ENCODE data around the gene SCAF1.

SCAF1 gene

DNA sequence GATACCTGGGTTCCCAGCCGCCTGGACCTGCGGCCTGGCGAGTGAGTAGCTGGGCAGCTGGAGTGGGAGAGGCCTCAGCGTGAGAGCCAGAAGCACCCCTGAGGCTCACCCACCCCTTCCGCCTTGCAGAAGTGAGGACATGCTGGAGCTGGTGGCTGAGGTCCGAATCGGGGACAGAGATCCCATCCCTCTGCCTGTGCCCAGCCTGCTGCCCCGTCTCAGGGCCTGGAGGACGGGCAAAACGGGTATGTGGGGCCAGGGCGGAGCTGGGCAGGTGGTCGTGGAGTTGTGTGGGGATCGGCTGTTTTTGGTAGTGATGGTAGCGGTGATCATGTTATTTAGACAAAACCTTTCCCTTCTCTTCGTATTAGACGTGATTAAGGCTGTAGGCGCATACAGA is 4.6 kb downstream of the SCAF1 start:
- no peak for DNase-seq

DNA sequence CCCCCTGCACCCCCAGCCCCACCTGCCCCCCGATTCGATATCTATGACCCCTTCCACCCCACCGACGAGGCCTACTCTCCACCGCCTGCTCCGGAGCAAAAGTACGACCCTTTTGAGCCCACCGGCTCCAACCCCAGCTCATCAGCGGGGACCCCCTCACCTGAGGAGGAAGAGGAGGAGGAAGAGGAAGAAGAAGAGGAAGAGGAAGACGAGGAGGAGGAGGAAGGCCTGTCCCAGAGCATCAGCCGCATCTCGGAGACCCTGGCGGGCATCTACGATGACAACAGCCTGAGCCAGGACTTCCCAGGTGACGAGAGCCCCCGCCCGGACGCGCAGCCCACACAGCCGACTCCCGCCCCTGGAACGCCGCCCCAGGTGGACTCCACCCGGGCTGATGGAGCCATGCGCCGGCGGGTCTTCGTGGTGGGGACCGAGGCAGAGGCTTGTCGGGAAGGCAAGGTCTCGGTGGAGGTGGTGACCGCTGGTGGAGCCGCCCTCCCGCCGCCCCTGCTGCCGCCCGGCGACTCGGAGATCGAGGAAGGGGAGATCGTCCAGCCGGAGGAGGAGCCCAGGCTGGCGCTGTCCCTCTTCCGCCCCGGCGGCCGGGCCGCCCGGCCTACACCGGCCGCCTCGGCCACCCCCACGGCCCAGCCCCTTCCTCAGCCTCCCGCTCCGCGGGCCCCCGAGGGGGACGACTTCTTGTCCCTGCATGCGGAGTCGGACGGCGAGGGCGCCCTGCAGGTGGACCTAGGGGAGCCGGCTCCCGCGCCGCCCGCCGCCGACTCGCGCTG is 9.2 kb downstream of the SCAF1 start:
- DNase-seq: no peak

DNA sequence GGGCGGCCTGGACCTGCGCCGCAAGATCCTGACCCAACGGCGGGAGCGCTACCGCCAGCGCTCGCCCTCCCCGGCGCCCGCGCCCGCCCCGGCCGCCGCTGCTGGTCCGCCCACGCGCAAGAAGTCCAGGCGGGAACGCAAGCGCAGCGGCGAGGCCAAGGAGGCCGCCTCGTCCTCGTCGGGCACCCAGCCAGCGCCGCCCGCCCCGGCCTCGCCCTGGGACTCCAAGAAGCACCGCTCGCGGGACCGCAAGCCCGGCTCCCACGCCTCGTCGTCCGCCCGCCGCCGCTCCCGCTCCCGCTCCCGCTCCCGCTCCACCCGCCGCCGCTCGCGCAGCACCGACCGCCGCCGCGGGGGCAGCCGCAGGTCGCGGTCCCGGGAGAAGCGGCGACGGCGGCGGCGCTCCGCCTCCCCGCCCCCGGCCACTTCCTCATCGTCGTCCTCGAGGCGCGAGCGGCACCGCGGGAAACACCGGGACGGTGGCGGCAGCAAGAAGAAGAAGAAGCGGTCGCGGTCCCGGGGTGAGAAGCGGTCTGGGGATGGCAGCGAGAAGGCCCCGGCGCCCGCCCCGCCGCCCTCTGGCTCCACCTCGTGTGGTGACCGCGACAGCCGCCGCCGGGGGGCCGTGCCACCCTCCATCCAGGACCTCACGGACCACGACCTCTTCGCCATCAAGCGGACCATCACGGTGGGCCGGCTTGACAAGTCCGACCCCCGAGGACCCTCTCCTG is 10.0 kb downstream of the SCAF1 start:
- DNase-seq: no peak

DNA sequence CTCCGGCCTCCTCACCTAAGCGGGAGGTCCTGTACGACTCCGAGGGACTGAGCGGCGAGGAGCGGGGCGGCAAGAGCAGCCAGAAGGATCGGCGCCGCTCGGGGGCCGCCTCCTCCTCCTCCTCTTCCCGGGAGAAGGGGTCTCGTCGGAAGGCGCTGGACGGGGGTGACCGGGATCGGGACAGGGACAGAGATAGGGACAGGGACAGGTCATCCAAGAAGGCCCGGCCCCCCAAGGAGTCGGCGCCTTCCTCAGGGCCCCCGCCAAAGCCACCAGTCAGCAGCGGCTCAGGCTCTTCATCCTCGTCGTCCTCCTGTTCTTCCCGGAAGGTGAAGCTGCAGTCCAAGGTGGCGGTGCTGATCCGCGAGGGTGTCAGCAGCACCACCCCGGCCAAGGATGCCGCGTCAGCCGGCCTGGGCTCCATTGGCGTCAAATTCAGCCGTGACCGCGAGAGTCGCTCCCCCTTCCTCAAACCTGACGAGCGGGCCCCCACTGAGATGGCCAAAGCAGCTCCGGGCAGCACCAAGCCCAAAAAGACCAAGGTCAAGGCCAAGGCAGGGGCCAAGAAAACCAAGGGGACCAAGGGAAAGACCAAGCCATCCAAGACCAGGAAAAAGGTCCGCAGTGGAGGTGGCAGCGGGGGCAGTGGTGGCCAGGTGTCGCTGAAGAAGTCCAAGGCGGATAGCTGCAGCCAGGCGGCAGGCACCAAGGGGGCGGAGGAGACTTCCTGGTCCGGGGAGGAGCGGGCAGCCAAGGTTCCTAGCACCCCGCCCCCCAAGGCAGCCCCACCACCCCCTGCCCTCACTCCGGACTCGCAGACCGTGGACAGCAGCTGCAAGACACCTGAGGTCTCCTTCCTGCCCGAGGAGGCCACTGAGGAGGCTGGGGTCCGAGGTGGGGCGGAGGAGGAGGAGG is 10.8 kb downstream of the SCAF1 start:
- no peak for DNase-seq

DNA sequence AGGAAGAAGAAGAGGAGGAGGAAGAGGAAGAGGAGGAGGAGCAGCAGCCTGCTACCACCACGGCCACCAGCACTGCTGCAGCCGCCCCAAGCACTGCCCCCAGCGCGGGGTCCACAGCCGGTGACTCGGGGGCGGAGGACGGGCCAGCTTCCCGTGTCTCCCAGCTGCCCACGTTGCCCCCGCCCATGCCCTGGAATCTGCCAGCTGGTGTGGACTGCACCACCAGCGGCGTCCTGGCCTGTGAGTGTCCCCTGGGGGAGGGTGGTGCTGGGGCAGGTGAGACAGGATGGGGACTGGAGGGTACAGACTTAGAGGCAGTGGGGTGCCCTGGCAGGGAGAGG is 11.4 kb downstream of the SCAF1 start:
- DNase-seq: no peak

DNA sequence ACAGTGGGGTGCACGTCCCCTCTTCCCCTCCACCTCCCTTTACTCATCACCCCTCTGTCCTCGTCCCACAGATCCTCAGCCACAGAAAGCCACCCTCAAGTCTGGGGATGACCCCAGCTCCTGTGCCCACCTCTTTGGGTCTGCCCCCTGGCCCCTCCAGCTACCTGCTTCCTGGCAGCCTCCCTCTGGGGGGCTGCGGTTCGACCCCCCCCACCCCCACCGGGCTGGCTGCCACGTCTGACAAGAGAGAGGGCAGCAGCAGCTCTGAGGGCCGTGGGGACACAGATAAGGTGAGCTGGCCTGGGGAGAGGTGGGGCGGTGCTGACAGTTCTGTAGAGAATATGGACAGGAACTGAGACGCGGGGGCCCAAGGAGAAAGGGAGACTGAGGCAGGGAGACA is 12.6 kb downstream of the SCAF1 start:
- no peak for DNase-seq

DNA sequence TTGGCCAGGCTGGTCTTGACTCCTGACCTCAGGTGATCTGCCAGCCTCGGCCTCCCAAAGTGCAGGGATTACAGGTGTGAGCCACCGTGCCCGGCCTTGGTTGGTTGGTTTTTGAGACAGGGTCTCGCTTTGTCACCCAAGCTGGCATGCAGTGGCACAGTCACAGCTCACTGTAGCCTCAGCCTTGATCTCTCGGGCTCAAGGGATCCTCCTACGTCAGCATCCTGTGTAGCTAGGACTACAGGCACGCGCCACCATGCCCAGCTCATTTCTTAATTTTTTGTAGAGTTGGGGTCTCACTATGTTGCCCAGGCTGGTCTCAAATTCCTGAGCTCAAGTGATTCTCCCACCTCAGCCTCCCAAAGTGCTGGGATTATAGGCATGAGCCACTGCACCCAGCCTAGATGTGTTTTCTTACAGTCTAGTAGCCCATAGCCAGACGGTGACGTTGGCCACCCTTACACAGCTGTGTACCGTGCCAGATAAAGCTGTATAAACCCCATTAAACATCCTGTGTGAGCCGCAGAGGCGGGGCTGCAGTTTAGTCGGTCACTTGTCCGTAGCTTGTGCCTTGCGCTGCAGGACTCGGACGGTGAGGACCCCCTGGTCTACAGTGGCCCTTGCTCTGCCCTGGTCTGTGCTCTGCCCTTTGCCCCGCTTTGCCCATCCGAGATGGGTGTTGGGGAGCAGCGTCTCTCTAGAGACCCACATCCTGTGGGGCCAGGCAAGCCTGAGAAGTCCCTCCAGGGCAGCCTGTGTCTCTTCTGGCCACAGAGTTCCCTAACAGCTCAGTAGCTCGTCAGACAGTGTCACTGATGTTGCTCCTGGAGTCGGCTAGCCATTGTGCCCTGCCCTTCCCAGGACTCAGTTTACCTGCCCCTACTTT is 13.8 kb downstream of the SCAF1 start:
- DNase-seq: no peak

DNA sequence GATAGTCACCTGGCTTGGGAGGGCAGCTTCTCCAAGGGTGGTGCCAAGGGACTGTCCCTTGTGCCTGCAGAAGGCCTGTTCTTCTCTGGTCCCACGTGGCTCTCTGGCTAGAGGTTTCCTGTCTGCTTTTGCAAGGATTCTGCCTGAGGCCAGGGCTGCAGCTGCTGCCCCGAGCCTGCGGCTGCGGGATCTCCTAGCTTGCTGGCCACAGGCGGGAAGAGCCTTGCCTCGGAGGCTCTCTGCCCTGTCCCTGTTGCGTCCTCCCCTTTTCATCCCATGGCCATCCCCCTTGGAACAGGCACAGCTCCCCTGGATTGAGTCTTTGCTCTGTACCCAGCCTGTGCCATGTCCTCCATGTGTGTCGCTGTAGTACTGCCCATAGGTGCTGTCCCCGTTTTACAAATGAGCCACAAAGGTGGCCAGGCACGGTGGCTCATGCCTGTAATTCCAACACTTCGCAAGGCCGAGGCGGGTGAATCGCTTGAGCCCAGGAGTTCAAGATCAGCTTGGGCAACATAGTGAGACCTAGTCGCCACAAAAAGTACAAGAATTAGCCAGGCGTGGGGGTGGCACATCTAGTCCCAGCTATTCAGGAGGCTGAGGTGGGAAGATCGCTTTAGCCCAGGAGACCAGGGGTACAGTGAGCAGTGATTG is 14.6 kb downstream of the SCAF1 start:
- DNase-seq: no peak

DNA sequence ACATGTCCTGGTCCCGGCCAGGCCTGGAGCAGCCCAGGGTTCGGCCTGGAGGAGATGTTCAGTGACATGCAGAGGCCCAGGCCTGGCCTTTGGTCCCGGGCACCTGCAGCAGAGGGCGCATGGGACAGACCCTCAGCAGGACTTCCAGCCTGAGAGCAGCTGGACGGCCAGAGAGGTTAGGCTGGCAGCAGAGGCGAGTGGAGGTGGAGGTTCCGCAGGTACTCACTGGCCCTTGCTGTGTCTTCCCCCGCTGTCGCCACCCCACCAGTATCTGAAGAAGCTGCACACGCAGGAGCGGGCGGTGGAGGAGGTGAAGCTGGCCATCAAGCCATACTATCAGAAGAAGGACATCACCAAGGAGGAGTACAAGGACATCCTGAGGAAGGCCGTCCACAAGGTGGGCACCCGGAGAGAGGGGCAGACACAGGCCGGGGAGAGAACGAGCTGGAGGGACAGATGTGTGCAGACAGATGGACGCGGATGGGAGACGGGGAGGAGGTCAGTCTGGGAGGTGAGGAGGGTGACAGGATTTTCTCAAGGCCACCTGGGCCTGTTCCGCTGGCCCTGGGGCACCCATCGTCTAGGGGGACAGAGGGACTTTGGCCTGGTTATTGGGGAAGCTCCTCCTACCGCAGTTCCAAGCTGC is 15.6 kb downstream of the SCAF1 start:
- DNase-seq: no peak

DNA sequence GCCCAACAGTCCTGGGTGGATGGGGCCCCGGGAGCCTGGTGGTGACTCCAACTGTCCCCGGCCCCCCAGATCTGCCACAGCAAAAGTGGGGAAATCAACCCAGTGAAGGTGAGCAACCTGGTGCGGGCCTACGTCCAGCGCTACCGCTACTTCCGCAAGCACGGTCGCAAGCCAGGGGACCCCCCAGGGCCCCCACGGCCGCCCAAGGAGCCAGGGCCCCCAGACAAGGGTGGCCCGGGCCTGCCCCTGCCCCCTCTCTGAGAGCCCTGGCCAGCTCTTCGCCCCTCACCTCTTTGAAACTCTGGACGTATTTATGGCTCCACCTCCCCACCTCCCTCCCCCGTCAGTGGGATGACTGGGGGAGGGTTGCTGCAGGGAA is 16.1 kb downstream of the SCAF1 start:
- DNase-seq: no peak

DNA sequence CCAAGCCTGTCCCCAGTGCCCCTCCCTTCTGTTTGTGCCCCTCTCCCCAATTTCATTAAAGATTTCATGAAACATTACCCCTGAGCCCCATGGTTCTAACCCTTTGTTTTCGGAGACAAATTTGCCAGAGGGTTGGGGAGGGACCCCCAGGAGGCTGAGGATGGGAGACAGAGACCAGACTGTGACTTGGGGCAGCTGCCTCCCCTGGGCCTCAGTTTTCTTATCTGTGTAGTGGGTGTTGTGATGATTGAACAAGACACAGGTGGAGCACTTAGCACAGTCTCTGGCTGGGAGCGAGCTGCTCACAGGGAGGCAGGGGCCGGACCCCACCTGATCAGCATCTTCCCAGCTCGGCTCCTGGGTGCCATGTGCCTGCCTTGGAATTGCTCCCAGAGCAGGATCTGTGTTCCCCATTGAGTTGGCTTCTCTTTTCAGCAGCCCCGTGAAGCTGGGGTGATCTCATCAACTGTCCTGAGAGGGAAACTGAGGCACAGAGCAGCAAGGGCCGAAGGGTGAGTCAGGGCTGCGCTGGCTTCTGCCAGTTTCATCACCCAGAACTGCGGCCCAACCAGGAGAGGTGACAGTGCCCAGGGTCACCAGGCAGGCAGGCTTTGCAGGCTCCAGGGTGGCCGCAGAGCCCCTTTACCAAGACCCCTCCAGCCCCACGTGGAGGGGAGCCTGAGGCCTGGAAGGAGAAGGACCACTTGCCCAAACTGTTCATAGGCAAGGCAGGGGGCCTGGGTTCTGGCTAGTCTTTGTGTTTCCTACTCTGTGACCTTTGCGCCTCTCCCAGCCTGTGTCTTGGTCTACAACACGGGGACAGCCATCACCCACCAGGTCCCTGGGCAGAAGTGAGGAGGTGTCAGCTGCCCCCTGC is 16.8 kb downstream of the SCAF1 start:
- no peak for DNase-seq

DNA sequence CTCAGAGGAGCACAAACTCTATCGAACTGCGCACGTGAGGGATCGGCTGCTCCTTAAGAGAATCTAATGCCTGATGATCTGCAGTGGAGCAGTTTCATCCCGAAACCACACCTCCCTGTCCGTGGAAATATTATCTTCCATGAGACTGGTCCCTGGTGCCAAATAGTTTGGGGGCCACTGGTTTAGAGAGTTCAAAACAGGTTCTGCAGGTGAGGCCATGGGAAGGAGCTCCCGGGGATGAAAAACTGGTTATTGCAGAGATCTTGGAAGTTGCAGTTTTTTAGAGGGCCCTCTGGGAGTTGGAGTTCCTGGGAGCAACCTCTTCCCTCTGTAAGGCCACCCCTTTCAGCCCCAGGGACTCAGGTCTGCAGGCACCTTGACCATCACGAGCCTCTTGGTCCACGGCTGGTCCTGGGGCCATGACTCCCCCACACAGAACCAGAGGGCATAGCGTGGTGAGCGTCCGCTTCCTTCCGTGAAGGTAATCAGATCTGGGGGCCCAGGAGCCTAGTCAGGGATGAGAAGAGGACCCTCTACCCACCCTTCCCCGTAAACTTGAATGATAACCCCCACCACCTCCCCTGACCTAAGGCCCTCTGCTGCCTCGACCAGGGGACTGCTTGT is 18.4 kb downstream of the SCAF1 start:
- no peak for DNase-seq

DNA sequence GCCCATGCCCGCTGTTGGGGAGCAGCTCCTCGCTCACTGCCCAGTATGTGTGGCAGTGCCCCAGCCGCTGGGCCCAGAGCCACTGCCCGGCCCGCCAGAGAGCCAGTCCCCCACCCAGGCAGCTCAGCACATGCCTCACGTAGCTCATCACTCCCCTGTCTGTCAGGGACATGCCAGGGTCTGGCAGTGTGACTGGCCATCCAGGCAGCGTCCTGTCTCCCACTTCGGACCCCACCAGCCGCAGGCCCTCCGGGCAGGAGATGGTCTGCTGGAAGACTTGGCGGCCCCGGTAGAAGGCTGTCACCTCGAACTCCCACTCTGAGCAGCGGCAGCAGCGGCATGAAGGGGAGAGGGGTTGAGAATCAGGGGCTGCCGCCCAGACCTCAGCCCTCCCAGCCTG is 20.0 kb downstream of the SCAF1 start:
- no peak for DNase-seq

DNA sequence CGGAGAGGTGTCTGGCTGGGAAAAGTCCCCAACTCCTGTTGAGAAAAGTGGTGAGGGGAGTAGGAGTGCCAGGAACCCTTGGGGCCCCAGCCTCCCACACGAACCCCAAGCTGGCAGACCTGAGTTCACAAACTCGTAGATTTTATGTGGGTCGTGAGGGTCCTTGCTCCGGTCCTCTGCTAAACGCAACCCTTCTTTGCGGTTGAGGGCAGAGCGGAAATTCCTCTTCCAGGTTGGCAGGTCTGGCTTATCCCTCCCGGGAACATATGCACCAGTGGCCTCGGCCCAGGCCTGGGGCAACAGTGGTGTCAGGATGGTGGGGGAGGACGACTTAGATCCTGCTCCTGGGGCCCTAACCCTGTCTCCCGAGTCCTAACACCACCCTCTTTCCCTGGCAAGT is 21.2 kb downstream of the SCAF1 start:
- DNase-seq: no peak

DNA sequence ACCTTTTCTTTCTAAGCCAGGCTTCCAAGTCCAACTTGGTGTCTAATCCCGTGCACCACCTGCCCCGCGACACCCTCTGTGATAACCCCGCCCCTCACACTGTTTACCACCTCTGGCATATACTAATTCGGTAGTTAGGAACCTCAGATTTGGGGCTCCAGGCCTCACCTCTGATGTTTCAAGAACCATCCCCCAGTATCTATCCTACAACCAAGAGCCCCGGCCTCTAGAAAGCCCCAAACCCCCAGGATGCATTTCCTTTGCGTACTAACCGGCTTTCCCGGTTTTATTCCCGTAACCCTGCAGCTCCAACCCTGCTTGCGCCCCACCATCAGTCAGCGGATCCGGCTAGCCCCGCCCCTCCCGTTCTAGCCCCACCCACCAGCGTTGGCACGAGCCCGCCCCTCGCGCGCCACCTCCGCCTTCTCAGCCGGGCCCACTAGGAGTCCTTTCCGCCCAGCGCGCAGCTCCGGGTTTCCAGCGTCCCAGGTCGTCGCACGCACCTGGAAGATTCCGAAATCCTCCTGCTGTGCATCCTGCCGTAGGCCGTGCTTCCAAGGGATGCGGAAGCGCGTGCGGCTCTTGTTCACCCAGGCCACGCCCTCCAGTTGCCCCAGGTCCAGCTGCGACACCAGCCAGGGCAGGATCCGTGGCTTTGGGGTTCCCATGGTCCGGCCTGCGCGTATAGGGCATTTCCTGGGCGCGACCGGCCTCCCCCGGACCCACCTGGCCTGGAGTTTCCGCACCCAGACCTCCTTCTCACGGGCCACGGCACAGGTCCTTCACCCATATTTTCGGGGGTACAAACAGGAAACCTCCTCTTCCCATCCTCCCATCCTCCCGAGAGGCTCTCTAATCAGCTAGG is 22.4 kb downstream of the SCAF1 start:
- DNase-seq: peak; percentile 68

DNA sequence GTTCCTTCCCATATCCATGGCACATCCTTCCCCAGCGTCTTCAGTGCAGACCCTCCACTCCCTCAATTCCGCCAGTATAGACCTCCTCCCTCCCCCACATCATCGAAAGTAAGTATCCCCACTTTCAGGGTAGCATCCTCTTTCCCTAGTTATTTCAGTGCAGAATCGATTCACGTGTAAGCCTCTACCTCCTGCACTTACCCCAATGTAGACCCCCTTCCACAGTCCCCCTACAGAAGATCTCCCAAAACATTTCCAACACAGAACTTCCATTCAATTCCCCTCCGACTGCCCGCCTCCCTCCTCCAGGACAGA is 23.0 kb downstream of the SCAF1 start:
- no peak for DNase-seq

DNA sequence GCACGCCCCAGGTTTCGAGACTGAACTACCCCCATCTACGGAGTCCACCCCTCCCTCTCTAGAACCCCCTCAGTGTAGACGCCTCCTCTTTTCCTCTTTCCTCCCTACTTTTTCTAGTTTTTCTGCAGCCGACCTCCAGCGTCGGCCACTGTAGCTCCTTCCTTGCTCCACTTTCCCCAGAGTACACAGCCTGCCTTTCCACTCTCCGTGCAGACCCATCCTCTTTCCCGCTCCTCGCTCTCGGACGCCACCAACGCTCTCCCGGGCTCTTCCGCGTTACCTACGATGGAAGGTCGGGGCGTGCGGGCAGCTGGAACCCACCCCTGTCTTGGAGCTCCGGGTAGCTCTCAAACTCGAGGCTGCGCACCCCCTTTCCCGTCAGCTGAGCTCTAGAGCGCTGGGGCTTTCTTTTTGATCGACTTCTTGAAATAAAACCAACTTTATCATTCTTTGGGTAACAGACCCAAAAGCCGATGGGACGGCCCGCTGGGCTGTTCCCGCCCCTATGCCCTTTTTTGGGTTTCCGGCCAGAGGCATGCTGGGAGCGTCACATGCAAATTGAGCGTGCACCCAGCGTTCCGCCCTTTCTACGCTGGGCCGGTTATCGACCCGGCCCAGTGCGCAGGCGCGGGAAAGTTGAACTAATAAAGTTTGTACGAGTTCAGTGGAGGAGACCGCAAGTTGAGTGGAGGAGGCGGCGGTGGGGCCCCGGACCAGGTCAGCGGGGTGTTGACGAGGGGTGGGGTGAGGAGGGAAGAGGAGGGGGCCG is 23.5 kb downstream of the SCAF1 start, which contains the start of the genes BCL2L12 and IRF3:
Gene BCL2L12, plus strand, starts transcription at position 583 of the 769 bp plus-strand sequence. CDS start 760 bp downstream, outside the sequence.
Gene IRF3, minus strand, starts transcription at position 507 of the 769 bp plus-strand sequence. CDS start 1,019 bp downstream, outside the sequence.
- DNase-seq: peak; percentile 95

DNA sequence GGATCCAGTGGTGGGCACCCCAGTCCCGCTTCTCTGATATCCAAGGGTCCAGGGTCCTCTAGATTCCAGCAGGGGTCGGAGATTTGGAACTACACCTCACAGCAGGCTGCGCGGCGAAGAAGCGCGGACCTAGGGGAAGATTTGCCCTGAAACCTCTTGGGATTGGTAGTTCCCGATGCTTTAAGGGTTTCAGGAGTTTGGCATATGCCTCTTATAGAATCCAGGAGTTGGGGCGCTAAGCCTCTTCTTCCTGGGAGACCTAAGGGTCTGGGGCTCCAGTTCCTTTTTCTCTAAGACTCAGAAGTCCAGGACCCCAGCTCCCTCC is 24.1 kb downstream of the SCAF1 start:
- no peak for DNase-seq
